Karpas-422 (cell line): ENCODE data around the gene PHKA1. TPM values are rescaled to one million over a fixed set of nuclear protein-coding genes. Genes with fewer than 3 reads are reported as not detected.
"Not testable (repeated sequence)": the region's sequence is repeated elsewhere in the genome, so short reads cannot be mapped to it uniquely, and the experiment has no call there.

Experiments
- DNase-seq: peaks from one replicate; pipeline ENCODE4 v3.0.0-alpha.2; 2015
- H2AFZ ChIP-seq: fragments of 200-600 bp; sonication (generic); 2 replicates; pipeline ENCODE4 v1.6.1; 2014; ENCODE audit warnings: antibody characterized with exemption, low read length, mixed read lengths
- H3K27ac ChIP-seq: fragments of 200-600 bp; sonication (generic); 2 replicates; pipeline ENCODE4 v1.5.1; 2014; ENCODE audit warnings: mild to moderate bottlenecking, low read length, moderate library complexity
- H3K27me3 ChIP-seq: fragments of 200-600 bp; sonication (generic); 2 replicates; pipeline ENCODE4 v1.6.1; 2014; ENCODE audit warnings: low read length, mixed read lengths
- H3K36me3 ChIP-seq: fragments of 200-600 bp; sonication (generic); 2 replicates; pipeline ENCODE4 v1.6.1; 2014; ENCODE audit warnings: low read length, mixed read lengths; ENCODE audit not compliant: insufficient read depth
- H3K4me1 ChIP-seq: fragments of 200-600 bp; sonication (generic); 2 replicates; pipeline ENCODE4 v1.6.1; 2014; ENCODE audit warnings: mild to moderate bottlenecking, low read length, mixed read lengths
- H3K4me2 ChIP-seq: fragments of 200-600 bp; sonication (generic); 2 replicates; pipeline ENCODE4 v1.6.1; 2014; ENCODE audit warnings: low read length, low read depth, mild to moderate bottlenecking; ENCODE audit not compliant: poor library complexity, severe bottlenecking
- H3K4me3 ChIP-seq: fragments of 200-600 bp; sonication (generic); 2 replicates; pipeline ENCODE4 v1.5.1; 2014; ENCODE audit warnings: mild to moderate bottlenecking, antibody characterized with exemption, low read length, mixed read lengths
- H3K79me2 ChIP-seq: fragments of 200-600 bp; sonication (generic); 2 replicates; pipeline ENCODE4 v1.6.1; 2014; ENCODE audit warnings: mild to moderate bottlenecking, low read length, mixed read lengths
- H3K9ac ChIP-seq: fragments of 200-600 bp; sonication (generic); 2 replicates; pipeline ENCODE4 v1.6.0; 2014; ENCODE audit warnings: low read length
- H3K9me2 ChIP-seq: fragments of 200-600 bp; sonication (generic), shearing (Covaris generic); replicated peaks from 2 replicates; pipeline ENCODE4 v1.6.0; 2014; ENCODE audit warnings: mild to moderate bottlenecking, low read length, moderate library complexity; ENCODE audit not compliant: insufficient read depth
- H3K9me3 ChIP-seq: fragments of 300-700, 200-600 bp; sonication (generic); 2 replicates; pipeline ENCODE4 v1.6.1; 2014; ENCODE audit warnings: low read length, mixed read lengths
- H4K20me1 ChIP-seq: fragments of 200-600 bp; sonication (generic); 2 replicates; pipeline ENCODE4 v1.6.1; 2014; ENCODE audit warnings: mild to moderate bottlenecking, antibody characterized with exemption, low read length, low read depth; ENCODE audit not compliant: insufficient read depth
- total RNA-seq: library from RNA; depleted of rRNA; stranded (reverse); fragments of >200 nt; shearing (Covaris generic); gene quantifications from 2 replicates; pipeline ENCODE4 v1.2.3, GENCODE V29; 2014; ENCODE audit warnings: low replicate concordance

PHKA1 gene
- total RNA-seq, 1 experiment from 2014 or later = not detected

- not testable (repeated sequence) for H3K9me2 ChIP-seq, H3K79me2 ChIP-seq, H3K27ac ChIP-seq, H3K9me3 ChIP-seq, DNase-seq, H4K20me1 ChIP-seq, H2AFZ ChIP-seq, H3K4me3 ChIP-seq, H3K4me2 ChIP-seq, H3K9ac ChIP-seq, H3K36me3 ChIP-seq, H3K4me1 ChIP-seq, H3K27me3 ChIP-seq
Observed at GRCh38 chrX:72559655-72560054, 154.5 kb downstream of the PHKA1 start.

- Histone ChIP-seq H3K36me3 (0 out of 2 replicates have a peak, but pooled peaks cover 4% of the 10 kb centered on the region), H3K4me1 (peaks cover 10% of the 10 kb centered on the region), H3K9ac (no peak overlapping the region), H3K79me2 (peaks cover 9% of the 10 kb centered on the region; the same call in 1 of the 2 replicates), H2AFZ (no peak overlapping the region), H3K4me3 (no peak overlapping the region), H3K9me3 (no peaks in the 10 kb centered on the region), H3K27ac (no peak overlapping the region), H3K9me2 (no peaks in the 10 kb centered on the region), H3K4me2 (no peak overlapping the region), H4K20me1 (no peaks in the 10 kb centered on the region), H3K27me3 (no peaks in the 10 kb centered on the region)
- DNase-seq = no peak
Observed at GRCh38 chrX:72554448-72555140, 159.5 kb downstream of the PHKA1 start.

GRCh38 chrX:72552443-72552842 lies 161.7 kb downstream of the PHKA1 start:
- H2AFZ ChIP-seq, H3K27ac ChIP-seq, H3K27me3 ChIP-seq, H3K4me2 ChIP-seq, H3K36me3 ChIP-seq, H3K9me2 ChIP-seq, DNase-seq, H4K20me1 ChIP-seq, H3K4me3 ChIP-seq, H3K79me2 ChIP-seq, H3K9me3 ChIP-seq, H3K9ac ChIP-seq: not testable (repeated sequence)
- peaks cover 10% of the 10 kb centered on the region for H3K4me1 ChIP-seq

GRCh38 chrX:72545990-72546389 lies 168.1 kb downstream of the PHKA1 start:
- Histone ChIP-seq H4K20me1 (no peaks in the 10 kb centered on the region), H3K9me2 (no peaks in the 10 kb centered on the region), H3K27me3 (no peaks in the 10 kb centered on the region), H2AFZ (no peak overlapping the region), H3K9ac (no peak overlapping the region), H3K9me3 (no peaks in the 10 kb centered on the region), H3K4me2 (no peak overlapping the region), H3K36me3 (no peaks in the 10 kb centered on the region), H3K79me2 (0 out of 2 replicates have a peak, but pooled peaks cover 3% of the 10 kb centered on the region), H3K4me3 (no peak overlapping the region), H3K4me1 (peaks cover 2% of the 10 kb centered on the region), H3K27ac (no peak overlapping the region)
- DNase-seq = no peak

GRCh38 chrX:72540318-72540717 lies 173.8 kb downstream of the PHKA1 start:
- no peak overlapping the region for H2AFZ ChIP-seq
- H3K79me2 ChIP-seq = peaks cover 12% of the 10 kb centered on the region; the same call in 1 of the 2 replicates
- no peaks in the 10 kb centered on the region for H4K20me1 ChIP-seq
- no peak overlapping the region for H3K27ac ChIP-seq
- H3K4me3 ChIP-seq = no peak overlapping the region
- no peaks in the 10 kb centered on the region for H3K4me1 ChIP-seq
- no peaks in the 10 kb centered on the region for H3K36me3 ChIP-seq
- H3K9me2 ChIP-seq = no peaks in the 10 kb centered on the region
- no peak overlapping the region for H3K4me2 ChIP-seq
- no peaks in the 10 kb centered on the region for H3K9me3 ChIP-seq
- peak; percentile 84 for DNase-seq
- no peak overlapping the region for H3K9ac ChIP-seq
- H3K27me3 ChIP-seq = no peaks in the 10 kb centered on the region

- no peaks in the 10 kb centered on the region for H3K4me1 ChIP-seq
- no peaks in the 10 kb centered on the region for H3K27me3 ChIP-seq
- H3K4me3 ChIP-seq = no peak overlapping the region
- H3K9me2 ChIP-seq = no peaks in the 10 kb centered on the region
- no peaks in the 10 kb centered on the region for H3K36me3 ChIP-seq
- DNase-seq = no peak
- H3K9me3 ChIP-seq = no peaks in the 10 kb centered on the region
- no peak overlapping the region for H3K27ac ChIP-seq
- no peaks in the 10 kb centered on the region for H4K20me1 ChIP-seq
- H2AFZ ChIP-seq = no peak overlapping the region
- peaks cover 12% of the 10 kb centered on the region; the same call in 1 of the 2 replicates for H3K79me2 ChIP-seq
- no peak overlapping the region for H3K9ac ChIP-seq
- H3K4me2 ChIP-seq = no peak overlapping the region
Observed at GRCh38 chrX:72539822-72540221, 174.3 kb downstream of the PHKA1 start.

GRCh38 chrX:72536542-72536941 lies 177.6 kb downstream of the PHKA1 start:
- H3K27me3 ChIP-seq = no peaks in the 10 kb centered on the region
- no peak overlapping the region for H3K4me3 ChIP-seq
- H3K9me2 ChIP-seq = no peaks in the 10 kb centered on the region
- H3K4me1 ChIP-seq = no peaks in the 10 kb centered on the region
- no peak overlapping the region for H2AFZ ChIP-seq
- no peak for DNase-seq
- H3K79me2 ChIP-seq = peaks cover 14% of the 10 kb centered on the region; the same call in 1 of the 2 replicates
- no peaks in the 10 kb centered on the region for H3K9me3 ChIP-seq
- no peak overlapping the region for H3K9ac ChIP-seq
- no peaks in the 10 kb centered on the region for H3K36me3 ChIP-seq
- no peaks in the 10 kb centered on the region for H4K20me1 ChIP-seq
- no peak overlapping the region for H3K4me2 ChIP-seq
- no peak overlapping the region for H3K27ac ChIP-seq

- H4K20me1 ChIP-seq = no peaks in the 10 kb centered on the region
- no peak overlapping the region for H3K4me3 ChIP-seq
Observed at GRCh38 chrX:72532366-72532765, 181.7 kb downstream of the PHKA1 start.

More at GRCh38 chrX:72532366-72532765, 181.7 kb downstream of the PHKA1 start:
- H3K9me3 ChIP-seq = no peaks in the 10 kb centered on the region
- no peak overlapping the region for H2AFZ ChIP-seq
- no peaks in the 10 kb centered on the region for H3K27me3 ChIP-seq
- no peak for DNase-seq
- peaks cover 15% of the 10 kb centered on the region; the same call in 1 of the 2 replicates for H3K79me2 ChIP-seq
- H3K4me2 ChIP-seq = no peak overlapping the region
- H3K9ac ChIP-seq = no peak overlapping the region
- H3K27ac ChIP-seq = no peak overlapping the region
- H3K4me1 ChIP-seq = peaks cover 12% of the 10 kb centered on the region
- H3K9me2 ChIP-seq = no peaks in the 10 kb centered on the region
- H3K36me3 ChIP-seq = no peaks in the 10 kb centered on the region
